Stimulated activated CD4-positive, alpha-beta T cell treated with anti-CD3 and anti-CD28 coated beads, Interleukin-1b, Interleukin-23, amount 100 ng/mL, for 48 hours (primary cell): Measurements from ENCODE around the gene IRF9.
A peak's percentile ranks its signal among the peaks of the same experiment; 100 is the strongest.

Experiments used
- DNase-seq: peaks from one replicate; pipeline ENCODE4 v3.0.0-alpha.2; 2020

IRF9 gene

GRCh38 chr14:24132061-24132685 is 28.9 kb upstream of the IRF9 start:
- DNase-seq: peak; percentile 32

GRCh38 chr14:24132976-24133375 is 28.1 kb upstream of the IRF9 start:
- no peak for DNase-seq

- DNase-seq: no peak
Observed at GRCh38 chr14:24133735-24134134, 27.3 kb upstream of the IRF9 start.

- no peak for DNase-seq
Observed at GRCh38 chr14:24135584-24135833, 25.6 kb upstream of the IRF9 start.

- DNase-seq: peak; percentile 94
Observed at GRCh38 chr14:24135834-24136683, 25.0 kb upstream of the IRF9 start, which contains the start of gene PSME1. Gene PSME1, plus strand, starts transcription at chr14:24136194. Its CDS starts 69 bp downstream, at chr14:24136263.

GRCh38 chr14:24136684-24137528 is 24.2 kb upstream of the IRF9 start:
- no peak for DNase-seq

GRCh38 chr14:24137529-24138395 is 23.3 kb upstream of the IRF9 start:
- no peak for DNase-seq

- no peak for DNase-seq
Observed at GRCh38 chr14:24138396-24139271, 22.4 kb upstream of the IRF9 start.

GRCh38 chr14:24139272-24139934 is 21.7 kb upstream of the IRF9 start:
- peak; percentile 42 for DNase-seq

- DNase-seq: peak; percentile 100
Observed at GRCh38 chr14:24141097-24141880, 19.8 kb upstream of the IRF9 start, which contains the start of gene EMC9. Gene EMC9, minus strand, starts transcription at chr14:24141591. Its CDS starts 287 bp downstream, at chr14:24141304.

- no peak for DNase-seq
Observed at GRCh38 chr14:24143511-24143910, 17.6 kb upstream of the IRF9 start.

GRCh38 chr14:24144451-24144850 is 16.6 kb upstream of the IRF9 start:
- no peak for DNase-seq

- no peak for DNase-seq
Observed at GRCh38 chr14:24145219-24145618, 15.8 kb upstream of the IRF9 start.

- DNase-seq: no peak
Observed at GRCh38 chr14:24145690-24146452, 15.2 kb upstream of the IRF9 start.

GRCh38 chr14:24146453-24146977 is 14.6 kb upstream of the IRF9 start, which contains the start of gene PSME2:
Gene PSME2, minus strand, starts transcription at chr14:24146610. Its CDS starts 29 bp downstream, at chr14:24146581.
- peak; percentile 94 for DNase-seq

- peak; percentile 98 for DNase-seq
Observed at GRCh38 chr14:24146978-24147760, 13.9 kb upstream of the IRF9 start, which contains the start of gene RNF31. Gene RNF31, plus strand, starts transcription at chr14:24147498. Its CDS starts 201 bp downstream, at chr14:24147699.

GRCh38 chr14:24147761-24148428 is 13.2 kb upstream of the IRF9 start:
- DNase-seq: no peak
